SK-N-SH treated with all-trans-retinoic acid at 6 μM for 48 hours (cell line): ENCODE results near the gene SOAT2.

ENCODE experiments used
- ARNTL ChIP-seq: fragments of 450-650 bp; formaldehyde crosslinking; IDR thresholded peaks from 2 replicates; pipeline ENCODE4 v1.5.0; 2020; ENCODE audit warnings: low read depth, mild to moderate bottlenecking, moderate library complexity, borderline replicate concordance
- PATZ1 ChIP-seq: fragments of 250-450 bp; sonication (Bioruptor Pico); IDR thresholded peaks from 2 replicates; pipeline ENCODE4 v1.8.0; 2020; ENCODE audit warnings: mild to moderate bottlenecking, moderate library complexity, borderline replicate concordance
- RARB ChIP-seq: fragments of 250-450 bp; sonication (Bioruptor Pico); IDR thresholded peaks from 2 replicates; pipeline ENCODE4 v1.8.0; 2021; ENCODE audit warnings: mild to moderate bottlenecking, moderate library complexity
- ZNF70 ChIP-seq: fragments of 450-650 bp; formaldehyde crosslinking; IDR thresholded peaks from 2 replicates; pipeline ENCODE4 v1.5.0; 2020; ENCODE audit warnings: mild to moderate bottlenecking, moderate library complexity

DNA sequence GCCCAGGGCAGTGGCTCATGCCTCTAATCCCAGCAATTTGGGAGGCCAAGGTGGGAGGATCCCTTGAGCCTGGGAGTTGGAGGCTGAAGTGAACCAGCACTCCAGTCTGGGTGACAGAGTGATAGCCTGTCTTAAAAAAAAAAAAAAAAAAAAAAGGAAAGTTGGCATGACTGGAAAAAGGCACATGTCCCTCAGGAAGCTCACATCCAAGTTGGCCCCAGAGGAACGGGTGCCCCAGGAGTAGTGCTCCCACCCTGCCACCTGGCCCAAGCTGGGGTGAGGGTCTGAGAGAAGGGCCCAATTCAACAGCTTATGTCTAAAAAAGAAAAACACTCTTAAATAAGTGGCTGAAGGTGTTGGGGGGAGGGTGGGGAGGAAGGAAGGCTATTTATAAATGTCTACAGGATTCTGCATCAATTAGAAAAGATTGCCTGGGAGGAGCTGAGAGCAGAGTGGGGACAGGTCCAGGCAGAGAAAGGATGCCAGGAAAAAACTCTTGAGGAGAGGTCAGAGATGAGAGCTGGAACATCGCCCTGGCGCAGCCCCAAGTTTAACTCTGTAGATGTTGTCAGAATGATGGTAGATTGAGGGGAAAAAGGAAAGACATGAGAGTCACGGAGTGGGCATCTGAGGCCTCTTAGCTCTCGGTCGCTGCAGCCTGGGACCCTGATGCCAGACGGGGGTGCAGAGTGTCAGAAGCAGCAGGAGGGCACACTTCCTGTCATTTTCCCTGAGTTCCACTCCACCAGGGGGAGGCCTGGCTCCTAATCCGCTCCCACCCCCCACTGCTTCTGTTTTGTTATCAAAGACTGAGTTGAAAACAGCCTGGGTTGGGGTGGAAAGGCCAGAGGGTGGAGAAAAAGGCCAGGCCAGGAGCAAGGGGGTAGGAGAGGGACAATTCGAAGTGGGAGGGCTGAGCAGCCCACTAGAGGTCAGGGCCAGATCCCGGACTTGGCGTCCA is 31.4 kb upstream of the SOAT2 start:
- TF ChIP-seq ZNF70 (CRISPR knock-in tag) = no peak
- TF ChIP-seq RARB (CRISPR knock-in tag) = no peak
- no peak for TF ChIP-seq ARNTL (CRISPR knock-in tag)
- no peak for TF ChIP-seq PATZ1 (CRISPR knock-in tag)
